Ramos (cell line): ENCODE data around the gene CKMT2.

ENCODE experiments used
- in situ Hi-C: fragments of 300-500 bp; cut with MboI; formaldehyde crosslinking; loops from one replicate; pipeline ENCODE4 v1.14.3; 2022; ENCODE audit warnings: low sequenced_read_pairs; ENCODE audit not compliant: unreplicated experiment

CKMT2 gene

DNA sequence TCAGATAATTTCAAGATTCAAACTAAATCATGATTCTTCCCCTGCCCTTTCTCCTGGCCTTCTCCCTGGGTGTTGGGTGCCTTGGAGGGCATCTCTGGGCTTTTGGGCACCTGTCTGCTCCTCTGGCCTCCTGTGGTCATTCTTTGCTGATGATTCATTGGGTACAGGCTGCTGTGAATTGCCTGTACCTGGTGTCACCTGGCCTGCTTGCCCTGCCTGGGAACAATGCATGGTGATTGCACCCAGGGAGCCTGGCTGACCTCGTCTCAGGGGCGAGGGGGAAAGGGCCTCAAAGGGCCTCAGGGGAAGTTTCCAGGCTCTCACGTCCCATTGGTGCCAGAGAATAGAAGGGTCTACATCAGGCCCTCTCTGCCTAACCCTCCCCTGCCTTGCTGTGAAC lies 20.1 kb upstream of the CKMT2 start:
- in situ Hi-C loops, result no loop called here

DNA sequence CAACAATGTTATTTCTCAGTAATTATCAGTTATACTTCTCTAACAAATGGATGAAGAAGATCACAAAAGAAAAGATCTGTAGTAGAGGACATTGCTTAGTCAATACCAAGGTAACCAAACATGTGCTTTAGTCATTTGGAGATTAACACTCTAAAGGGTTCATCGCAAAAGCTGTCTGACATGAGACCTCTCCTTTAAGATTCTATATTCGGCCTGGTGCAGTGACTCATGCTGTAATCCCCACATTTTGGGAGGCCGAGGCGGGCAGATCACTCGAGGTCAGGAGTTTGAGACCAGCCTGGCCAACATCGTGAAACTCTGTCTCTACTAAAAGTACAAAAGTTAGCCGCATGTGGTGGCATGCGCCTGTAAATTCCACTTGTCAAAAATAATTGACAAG lies 18.3 kb upstream of the CKMT2 start:
- in situ Hi-C loops, result no loop called here

DNA sequence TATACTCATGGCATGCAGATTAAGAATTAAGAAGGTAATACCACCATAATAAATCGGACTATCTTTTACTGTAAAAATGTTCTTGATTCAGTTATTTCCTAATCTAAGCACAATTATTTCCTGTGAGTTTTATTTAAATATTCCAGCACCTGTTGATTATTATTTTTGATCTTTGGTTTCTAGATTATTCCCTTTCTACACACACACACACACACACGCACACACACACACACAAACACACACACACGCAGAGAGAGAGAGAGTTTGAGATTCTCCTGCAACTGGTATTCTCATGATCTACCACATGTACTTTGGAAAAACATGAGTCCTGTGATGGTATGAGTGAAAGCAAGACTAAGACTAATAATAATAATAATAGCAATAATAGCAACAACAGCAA lies 17.0 kb upstream of the CKMT2 start:
- in situ Hi-C loops, result no loop called here

DNA sequence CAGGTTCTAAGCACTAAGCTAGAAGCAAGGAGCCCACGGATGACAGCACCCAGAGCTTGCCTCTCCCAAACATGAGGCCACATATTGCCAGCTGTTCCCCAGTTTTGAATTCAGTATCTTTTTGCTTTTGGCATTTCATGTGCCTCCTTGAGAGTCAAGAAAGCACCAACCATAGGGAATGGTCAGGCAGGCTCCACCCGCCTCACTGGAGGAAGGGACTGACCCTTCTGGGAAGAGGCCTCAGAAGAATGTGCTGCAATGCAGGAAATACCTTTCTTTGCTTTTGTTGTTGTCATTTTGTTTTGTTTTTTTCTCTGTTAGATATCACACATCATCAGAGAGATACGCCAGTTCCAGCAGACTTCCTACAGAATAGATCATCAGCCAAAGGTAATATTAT lies 13.7 kb upstream of the CKMT2 start:
- in situ Hi-C loops, result no loop called here

DNA sequence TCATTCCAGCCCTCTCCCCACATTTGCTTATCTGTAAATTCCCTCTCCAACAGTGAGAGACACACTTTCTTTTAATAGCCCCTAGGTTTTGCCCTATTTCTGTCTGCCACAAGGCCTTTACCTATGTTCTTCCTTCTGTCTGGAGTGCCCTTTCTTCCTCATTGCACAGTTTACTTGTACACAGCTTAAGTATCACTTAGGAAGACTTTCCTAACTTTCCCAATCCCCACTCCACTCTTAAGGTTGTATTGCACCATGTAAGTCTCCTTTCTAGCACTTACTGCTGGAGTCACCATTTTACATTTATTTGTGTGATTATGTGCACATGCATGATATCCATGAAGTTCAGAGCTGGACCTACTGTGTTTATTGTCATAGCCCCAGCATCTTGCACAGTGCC lies 10.8 kb upstream of the CKMT2 start:
- in situ Hi-C loops, result no loop called here

DNA sequence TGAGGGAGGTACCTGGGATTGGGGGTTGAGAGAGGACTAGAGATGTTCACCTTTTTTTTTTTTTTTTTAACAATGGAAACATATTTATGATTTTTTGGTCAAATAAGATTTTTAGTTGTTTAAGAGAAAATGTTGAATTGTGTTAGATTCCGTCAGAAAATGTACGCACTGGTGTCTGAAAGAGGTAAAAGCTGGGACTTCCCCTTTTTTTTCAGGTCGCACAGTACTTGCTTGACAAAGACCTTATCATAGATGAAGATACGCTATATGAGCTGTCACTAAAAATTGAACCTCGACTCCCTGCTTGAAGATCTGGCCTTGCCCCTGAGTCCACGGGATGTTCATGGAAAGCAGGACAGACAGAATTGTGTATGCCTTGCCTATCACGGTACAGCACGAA lies 7.7 kb upstream of the CKMT2 start:
- in situ Hi-C loops, result no loop called here

DNA sequence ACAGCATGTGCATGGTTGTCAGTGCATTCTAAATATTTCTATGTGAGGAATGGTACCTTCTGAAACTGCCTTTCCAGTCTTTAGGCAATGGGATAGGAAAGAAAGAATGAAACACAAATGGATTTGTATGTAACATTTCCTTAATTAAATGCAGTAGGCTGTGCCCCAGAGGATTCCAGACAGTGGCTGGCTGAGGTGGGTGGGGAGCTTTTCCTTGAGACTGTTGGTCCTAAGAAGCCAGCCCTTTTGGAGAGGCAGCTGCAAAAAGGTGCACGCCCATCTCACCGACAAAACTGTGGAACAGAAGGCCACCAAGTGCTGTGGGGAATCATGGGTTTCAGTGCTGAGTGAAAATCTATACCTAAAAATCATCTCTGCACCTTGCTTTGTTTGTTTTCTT lies 6.8 kb upstream of the CKMT2 start:
- in situ Hi-C loops, result no loop called here

DNA sequence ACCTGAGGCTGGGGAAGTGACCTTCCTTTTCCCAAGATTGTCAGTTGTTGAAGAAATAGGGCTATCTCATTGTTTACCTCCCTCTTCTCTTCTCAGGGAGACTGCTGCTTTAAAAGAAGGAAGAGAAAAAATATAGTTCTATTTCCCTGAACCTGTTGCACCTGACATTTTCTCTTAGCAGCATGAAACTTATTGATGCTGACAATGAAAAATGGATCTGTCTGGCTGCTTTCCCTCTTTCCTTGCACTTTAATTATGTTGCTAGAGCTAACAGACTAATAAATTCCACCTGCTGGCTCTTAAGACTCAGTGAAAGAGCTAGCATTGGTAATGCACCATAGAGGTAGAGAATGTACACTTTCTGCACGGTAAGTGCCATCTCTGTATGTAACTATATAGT lies 6.2 kb upstream of the CKMT2 start:
- in situ Hi-C loops, result no loop called here

DNA sequence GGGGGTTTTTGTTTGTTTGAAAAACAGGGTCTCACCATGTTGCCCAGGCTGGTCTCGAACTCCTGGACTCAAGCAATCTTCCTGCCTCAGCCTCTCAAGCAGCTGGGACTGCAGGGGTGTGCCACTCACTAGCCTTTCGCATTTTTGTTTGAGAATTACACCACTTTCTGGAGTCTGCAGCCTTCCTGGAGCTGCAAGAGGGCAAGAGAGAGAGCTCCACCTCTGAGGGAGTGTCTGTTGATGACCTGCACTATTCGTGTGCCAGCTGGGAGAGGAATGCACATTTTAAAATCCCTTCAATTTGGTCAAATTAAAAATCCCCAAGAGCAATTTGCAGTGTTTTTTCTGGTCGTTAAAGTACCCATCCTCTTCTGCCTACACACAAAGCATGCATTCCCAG lies 5.0 kb upstream of the CKMT2 start:
- in situ Hi-C loops, result no loop called here

DNA sequence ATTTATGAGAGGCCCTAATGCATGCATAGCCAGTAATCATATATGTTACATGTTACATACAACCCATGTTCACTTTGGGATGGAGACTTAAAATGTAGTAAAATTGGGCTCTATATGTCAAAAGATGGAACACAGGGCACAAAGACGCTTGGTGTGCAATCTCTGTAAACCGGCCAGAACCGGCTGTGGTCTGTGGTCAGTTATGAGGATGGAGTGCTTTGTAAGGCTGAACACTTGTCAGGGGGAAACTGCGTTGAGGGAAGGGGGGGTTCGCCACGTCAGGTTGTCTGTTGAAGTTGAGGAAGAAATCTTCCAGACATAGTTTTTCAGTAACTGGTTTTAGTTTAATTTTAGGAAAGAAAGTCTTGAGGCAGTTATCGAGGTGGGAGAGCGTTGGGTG lies 2.7 kb upstream of the CKMT2 start:
- in situ Hi-C loops, result no loop called here

DNA sequence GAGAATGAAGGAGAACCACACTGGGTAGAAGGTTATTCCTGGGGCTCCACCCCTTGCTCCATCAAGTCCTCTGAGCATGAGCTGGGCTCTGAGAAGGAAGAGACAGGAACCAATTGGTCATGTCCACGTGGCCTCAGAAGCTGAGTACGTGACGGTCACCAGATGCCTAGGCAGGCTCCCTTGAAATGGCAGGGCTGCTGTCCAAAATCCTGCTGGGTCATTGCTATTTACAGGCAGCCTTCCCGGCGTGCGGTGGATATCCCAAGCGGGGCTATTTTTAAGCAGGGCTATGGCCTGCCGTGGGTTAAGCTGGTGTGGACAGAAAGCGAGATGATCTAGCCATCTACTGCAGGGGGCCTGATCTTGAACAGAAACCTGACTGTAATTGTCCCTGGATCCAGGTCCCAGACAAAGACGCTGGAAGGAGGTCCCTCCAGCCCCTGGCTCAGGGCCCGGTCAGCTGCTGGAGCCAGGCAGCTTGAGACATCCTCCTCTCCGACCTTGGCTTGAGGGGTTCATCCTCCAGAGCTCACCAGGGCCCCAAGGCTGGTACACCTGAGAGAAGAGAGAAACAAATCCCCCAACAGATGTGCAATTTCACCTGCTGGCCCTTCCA lies 550 bp upstream of the CKMT2 start:
- in situ Hi-C loops, result no loop called here

DNA sequence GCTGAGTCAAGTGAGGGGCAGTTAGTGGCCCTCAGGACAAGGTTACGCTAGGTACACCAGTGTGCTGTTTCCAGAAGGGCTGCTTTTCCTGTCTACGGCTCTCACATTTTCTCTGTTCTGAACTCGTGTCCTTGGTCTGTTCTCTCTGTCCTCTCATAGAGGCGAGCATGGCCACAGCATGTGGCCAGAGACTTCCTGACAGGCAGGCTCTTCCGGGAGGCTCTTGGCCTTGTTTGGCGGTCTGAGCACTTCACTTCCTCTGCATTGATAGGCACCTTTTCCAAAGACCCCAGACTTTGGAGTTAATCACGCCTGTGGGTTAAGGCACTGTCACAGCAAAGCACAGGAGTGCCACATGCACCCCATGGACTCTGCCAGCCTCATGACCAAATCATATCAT lies 1.2 kb downstream of the CKMT2 start:
- in situ Hi-C loops, result no loop called here

DNA sequence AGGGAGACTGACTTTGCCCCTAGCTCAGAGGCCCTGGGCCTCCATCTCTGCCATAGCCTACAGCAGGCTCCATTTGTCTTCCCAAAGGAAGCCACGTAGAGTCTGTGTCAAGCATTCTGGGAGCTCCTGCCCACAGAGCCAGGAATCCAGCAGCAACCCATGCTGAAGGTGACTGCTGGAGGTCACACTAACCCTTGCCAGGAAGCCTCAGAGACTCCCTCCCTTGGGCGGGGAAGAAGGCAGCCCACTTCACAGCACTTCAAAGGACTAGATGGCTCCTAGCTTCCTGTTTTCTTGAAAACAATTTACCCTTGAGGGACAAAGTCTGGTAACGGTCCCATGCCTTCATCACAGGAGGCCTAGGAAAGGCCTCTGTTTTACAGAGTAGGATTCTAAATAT lies 1.7 kb downstream of the CKMT2 start:
- in situ Hi-C loops, result no loop called here

DNA sequence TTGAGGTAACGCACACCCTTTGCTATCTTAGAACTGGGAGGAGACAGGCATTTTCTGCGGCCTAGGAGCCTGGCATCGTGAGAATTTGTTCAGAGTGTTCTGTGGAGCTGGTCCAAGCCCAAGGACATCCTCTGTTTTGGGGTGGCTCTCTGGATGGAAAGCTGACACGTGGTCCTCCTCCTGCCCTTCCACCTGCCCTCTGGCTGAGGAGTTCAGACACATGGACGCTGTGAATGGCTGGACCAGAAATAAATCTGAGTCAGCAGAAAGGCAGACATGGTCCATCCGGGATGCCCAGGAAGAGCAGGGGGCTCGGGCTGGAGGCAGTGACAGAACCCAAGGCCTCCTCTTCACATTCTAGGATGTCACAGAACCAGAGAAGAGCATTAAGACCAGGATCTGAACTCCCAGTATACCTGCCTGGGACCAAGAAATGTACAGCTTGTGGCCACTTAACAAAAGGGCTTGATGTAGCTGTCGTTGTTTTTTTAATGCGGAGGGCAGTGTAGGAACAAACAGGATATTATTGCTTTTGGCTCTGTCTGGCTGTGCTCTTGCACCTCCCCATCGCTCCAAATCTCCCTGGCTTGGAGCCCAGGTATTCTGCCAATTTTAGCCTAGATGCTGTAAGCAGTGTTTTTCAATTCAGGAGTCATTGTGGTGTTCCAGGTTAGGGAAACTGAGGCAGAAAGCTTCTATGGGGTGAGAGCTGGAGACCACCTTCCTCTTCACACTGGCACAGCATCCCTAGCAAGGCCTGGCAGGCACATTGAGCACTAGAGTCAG lies 2.4 kb downstream of the CKMT2 start:
- in situ Hi-C loops, result no loop called here

DNA sequence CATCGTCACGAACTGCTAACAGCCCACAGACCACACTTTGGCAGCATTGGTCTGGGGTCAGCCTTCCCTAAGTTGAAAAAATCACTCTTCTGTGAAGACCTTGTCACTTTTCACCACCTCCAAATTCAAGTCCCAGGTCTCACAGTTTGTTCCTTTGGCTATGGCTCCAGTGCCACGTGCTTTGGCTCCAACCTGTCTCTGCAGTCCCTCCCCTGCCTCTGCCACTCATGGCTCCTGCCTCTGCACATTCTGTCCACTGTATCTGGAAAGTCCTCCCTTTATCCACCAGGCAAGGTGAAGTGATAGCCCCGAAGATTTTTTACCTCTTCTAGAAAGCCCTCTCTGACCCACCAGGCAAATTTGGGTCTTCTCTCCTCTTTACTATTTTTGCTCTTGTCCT lies 5.3 kb downstream of the CKMT2 start:
- in situ Hi-C loops, result no loop called here

DNA sequence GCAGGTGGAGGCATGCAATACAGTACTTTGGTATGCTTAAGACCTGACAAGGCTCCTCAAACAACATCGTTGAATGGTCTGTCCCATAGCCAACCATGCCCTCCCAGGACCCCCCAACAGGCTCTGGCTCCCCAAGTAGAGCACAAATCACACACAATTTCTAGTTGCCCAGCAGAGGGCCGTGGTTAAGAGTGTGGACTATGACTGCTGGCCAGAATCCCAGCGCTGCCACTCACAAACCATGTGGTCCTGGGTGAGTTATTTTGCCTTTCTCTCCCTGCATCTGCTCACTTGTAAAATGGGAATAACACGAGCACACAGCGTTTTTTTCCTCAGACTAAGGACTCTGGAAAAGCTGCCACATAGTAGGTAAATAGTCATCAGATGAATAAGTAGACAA lies 6.5 kb downstream of the CKMT2 start:
- in situ Hi-C loops, result no loop called here

DNA sequence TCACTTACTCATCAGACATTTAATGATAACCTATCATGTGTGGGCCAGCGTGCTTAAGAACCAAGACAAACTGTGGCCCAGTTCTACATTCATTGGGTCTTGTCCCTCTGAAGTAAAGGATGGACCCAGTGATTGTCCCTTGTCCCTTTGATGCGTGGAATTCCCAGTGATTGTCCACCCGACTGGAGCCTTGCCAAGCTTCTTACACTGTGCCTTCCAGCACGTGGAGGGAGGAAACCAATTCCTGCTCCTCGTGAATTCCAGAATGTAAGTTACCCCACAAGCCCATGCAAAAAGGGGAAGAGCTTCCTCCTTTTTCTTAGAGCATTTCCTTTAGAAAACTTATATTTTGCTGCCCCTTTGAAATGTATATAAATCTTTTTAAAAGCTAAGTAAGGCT lies 7.9 kb downstream of the CKMT2 start:
- in situ Hi-C loops, result no loop called here

DNA sequence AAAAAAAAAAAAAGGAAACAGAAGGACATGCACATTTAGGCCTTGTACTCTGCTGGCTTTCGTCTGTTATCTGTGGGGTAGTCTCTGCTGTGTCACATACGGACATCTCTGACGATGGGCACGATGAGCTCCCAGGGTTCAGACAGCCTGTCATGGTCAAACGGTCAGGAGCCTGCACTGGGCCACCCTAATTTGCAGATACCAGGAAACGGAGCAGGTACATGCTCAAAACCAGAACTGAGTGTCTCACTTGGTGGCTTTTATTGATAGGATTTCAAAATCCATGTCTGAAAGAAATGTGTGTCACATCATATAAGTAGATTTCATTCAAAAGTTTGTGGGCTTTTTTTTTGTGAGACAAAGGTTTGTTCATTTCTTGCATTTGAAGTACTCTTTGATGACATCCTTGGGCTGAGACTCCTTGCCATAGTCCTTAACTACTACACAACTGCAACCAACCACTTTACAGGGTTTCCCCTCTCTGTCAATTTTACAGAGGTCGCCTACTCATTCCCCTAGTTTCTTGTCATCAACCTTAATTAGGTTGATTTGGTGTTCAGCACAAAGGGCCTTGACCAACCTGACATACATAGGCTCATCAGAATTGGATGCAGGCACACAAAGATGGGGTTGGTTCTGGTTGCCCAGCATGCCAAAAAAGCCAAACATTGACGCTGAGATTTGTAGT lies 9.0 kb downstream of the CKMT2 start:
- in situ Hi-C loops, result no loop called here

DNA sequence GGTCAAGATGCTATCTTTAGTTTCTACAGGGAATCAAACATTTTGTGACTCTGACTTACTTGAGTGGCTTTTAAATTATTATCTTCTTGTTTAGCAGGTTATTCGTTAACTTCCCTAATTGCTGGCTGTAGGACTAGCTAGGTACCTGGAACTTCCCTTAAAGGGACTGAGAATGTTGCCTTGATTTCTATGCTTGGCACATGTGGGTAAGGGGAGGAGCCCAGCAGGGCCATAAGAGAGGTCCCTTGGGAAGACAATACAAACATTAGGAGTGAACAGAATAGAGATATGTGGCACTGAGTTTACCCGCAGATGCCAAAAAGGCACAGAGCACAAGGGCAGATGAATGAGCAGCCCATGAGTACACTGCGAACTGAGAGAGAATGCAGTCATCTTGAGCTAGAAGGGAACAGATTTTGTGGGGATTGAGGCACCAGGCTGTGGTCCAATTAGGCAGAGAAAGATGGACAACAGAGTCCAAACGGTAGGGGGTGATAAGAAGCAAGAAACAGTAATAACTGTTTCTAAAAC lies 9.8 kb downstream of the CKMT2 start:
- in situ Hi-C loops, result no loop called here

DNA sequence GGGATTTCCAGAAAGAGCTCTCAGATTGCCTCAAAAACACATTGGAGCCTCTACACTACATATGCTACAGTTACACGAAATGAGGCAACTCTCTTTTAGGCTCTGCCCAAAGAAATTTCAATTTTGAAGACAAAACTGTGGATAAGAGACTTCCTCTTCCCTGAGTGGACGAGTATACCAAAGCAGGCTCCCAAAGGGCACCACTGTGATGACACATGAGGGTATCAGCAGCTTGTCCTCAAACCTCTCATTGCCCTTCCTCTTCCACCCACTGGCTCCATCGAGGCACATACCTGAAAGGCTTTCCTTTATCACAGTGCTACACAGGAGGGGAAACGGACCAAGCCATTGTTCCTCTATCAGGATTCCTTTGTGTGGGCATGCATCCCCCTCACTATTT lies 11.3 kb downstream of the CKMT2 start:
- in situ Hi-C loops, result no loop called here

DNA sequence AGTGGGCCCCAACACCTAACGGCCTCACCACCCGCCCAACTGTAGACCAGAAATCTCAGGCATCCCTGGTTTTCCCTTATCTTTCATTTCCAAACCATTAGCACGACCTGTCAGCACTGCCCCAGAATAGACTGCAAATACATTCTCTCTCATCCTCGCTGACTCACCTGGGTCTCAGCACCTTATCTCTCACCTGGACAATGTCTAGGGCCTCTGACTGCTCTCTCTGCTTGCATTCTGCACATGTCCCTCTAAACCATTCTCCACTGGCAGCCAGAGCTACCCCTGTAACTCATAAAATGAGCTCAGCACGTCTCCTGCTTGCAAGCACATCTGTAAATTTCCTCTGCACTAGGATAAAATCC lies 12.7 kb downstream of the CKMT2 start:
- in situ Hi-C loops, result no loop called here

DNA sequence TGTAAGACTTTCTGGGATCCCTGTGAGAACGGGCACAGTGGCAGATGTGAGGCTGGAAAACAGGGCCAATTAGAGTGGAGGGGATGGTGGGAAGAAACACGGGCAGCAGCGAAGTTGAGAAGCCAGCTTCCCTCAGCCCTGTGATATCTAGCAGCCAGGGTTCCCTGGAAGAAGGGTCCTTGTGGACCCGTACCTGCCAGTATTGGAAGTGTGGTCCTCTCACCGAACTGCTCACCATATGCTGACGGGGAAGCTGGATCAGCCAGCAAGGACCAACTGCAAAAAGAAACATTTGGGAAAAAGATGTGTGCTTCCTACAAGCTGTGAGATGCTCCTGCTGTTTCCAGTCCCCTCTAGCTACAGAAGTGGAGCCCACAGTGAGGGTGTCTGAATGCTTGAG lies 13.6 kb downstream of the CKMT2 start:
- in situ Hi-C loops, result no loop called here
